ENCODE data around the gene GAS2L1. TPM values are rescaled to one million over a fixed set of nuclear protein-coding genes. Genes with fewer than 3 reads are reported as not detected.

GAS2L1 gene
- polyA plus RNA-seq, 1 donor from 2014 or later = 0.77 TPM

DNA sequence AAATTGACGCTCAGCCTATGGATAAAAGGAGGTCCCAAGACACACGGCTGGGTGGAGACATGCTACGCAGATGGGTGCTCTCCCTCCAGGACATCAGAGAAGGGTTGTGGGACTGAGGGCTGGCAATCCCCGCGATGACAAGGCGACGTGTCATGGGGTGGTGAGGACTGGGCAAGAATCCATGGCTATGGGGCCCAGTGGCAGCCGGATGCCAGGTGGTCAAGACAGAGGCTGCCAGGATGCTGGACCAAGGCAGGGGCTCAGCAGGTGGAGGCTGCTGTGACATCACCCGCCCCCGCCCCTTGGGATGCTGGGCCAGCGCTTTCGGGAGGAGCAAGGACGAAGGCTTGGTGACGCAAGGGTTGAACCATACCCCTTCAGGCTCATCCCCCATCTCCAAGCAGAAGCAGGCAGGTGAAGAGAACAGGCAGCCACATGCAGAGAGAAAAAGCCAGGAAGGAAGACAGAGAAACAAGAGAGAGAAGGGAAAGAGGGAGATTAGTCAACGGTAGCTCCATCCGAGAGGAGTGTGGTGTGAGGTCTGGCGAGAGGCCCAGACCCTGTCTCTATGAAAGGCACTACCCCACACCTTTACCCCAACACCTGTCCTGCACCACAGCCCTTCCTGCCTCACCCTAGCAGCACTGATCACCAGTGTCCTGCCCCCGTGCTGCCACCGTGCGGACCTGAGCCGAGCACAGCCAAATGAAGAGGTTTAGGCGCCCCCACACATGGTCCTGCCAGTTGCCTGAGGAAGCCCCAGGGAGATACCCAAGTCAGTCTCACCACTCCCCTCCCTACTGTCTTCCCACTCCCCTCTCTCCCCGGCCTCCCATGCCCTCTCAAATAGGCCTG is 33.2 kb downstream of the GAS2L1 start:
- H4K20me1 ChIP-seq (ENCODE audit: insufficient read depth) = no peaks in the 10 kb centered on the region
- H3K79me2 ChIP-seq (replicated peaks; ENCODE audit: insufficient read depth, low read length) = no peaks in the 10 kb centered on the region
- no peak overlapping the region for H3K4me2 ChIP-seq (ENCODE audit: low read length)
- TF ChIP-seq, protein P1, sequence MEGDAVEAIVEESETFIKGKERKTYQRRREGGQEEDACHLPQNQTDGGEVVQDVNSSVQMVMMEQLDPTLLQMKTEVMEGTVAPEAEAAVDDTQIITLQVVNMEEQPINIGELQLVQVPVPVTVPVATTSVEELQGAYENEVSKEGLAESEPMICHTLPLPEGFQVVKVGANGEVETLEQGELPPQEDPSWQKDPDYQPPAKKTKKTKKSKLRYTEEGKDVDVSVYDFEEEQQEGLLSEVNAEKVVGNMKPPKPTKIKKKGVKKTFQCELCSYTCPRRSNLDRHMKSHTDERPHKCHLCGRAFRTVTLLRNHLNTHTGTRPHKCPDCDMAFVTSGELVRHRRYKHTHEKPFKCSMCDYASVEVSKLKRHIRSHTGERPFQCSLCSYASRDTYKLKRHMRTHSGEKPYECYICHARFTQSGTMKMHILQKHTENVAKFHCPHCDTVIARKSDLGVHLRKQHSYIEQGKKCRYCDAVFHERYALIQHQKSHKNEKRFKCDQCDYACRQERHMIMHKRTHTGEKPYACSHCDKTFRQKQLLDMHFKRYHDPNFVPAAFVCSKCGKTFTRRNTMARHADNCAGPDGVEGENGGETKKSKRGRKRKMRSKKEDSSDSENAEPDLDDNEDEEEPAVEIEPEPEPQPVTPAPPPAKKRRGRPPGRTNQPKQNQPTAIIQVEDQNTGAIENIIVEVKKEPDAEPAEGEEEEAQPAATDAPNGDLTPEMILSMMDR (IDR thresholded peaks at IDR 0.05; ENCODE audit: poor library complexity, severe bottlenecking) = no peak
- TF ChIP-seq, protein P2, sequence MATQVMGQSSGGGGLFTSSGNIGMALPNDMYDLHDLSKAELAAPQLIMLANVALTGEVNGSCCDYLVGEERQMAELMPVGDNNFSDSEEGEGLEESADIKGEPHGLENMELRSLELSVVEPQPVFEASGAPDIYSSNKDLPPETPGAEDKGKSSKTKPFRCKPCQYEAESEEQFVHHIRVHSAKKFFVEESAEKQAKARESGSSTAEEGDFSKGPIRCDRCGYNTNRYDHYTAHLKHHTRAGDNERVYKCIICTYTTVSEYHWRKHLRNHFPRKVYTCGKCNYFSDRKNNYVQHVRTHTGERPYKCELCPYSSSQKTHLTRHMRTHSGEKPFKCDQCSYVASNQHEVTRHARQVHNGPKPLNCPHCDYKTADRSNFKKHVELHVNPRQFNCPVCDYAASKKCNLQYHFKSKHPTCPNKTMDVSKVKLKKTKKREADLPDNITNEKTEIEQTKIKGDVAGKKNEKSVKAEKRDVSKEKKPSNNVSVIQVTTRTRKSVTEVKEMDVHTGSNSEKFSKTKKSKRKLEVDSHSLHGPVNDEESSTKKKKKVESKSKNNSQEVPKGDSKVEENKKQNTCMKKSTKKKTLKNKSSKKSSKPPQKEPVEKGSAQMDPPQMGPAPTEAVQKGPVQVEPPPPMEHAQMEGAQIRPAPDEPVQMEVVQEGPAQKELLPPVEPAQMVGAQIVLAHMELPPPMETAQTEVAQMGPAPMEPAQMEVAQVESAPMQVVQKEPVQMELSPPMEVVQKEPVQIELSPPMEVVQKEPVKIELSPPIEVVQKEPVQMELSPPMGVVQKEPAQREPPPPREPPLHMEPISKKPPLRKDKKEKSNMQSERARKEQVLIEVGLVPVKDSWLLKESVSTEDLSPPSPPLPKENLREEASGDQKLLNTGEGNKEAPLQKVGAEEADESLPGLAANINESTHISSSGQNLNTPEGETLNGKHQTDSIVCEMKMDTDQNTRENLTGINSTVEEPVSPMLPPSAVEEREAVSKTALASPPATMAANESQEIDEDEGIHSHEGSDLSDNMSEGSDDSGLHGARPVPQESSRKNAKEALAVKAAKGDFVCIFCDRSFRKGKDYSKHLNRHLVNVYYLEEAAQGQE (IDR thresholded peaks at IDR 0.05; ENCODE audit: borderline replicate concordance) = no peak
- TF ChIP-seq MXI1 (conservative IDR thresholded peaks at IDR 0.05; ENCODE audit: poor library complexity, severe bottlenecking) (no peak), POLR2AphosphoS5 (IDR thresholded peaks at IDR 0.05) (no peak), EP300 (conservative IDR thresholded peaks at IDR 0.05; ENCODE audit: poor library complexity, severe bottlenecking) (no peak), RAD21 (conservative IDR thresholded peaks at IDR 0.05) (no peak), SMC3 (conservative IDR thresholded peaks at IDR 0.05; ENCODE audit: poor library complexity) (no peak), EZH2 (IDR thresholded peaks at IDR 0.05; ENCODE audit: borderline replicate concordance, insufficient read depth, low read length, poor library complexity, severe bottlenecking) (no peak), TAF1 (IDR thresholded peaks at IDR 0.05; ENCODE audit: low read depth) (no peak)
- H2AFZ ChIP-seq (ENCODE audit: low read depth, low read length) = no peak overlapping the region
- H3K9ac ChIP-seq (ENCODE audit: low read length) = no peak overlapping the region
- no peaks in the 10 kb centered on the region for H3K9me2 ChIP-seq (ENCODE audit: insufficient read depth, low read length)
- no peak overlapping the region for H3K27ac ChIP-seq (ENCODE audit: low read length)
- H3K36me3 ChIP-seq (ENCODE audit: insufficient read depth, low read length) = no peaks in the 10 kb centered on the region
- no peaks in the 10 kb centered on the region for H3F3A ChIP-seq (ENCODE audit: insufficient read depth, low read length, poor library complexity, severe bottlenecking)
- H3K27me3 ChIP-seq (ENCODE audit: insufficient read depth, low read depth, low read length) = no peaks in the 10 kb centered on the region
- no peak overlapping the region for H3K4me3 ChIP-seq (ENCODE audit: low read length)
- H3K9me3 ChIP-seq (ENCODE audit: low read length) = no peaks in the 10 kb centered on the region

GRCh38 chr22:29340566-29340965 is 34.1 kb downstream of the GAS2L1 start:
- Histone ChIP-seq H3K9me2 (ENCODE audit: insufficient read depth, low read length) (no peaks in the 10 kb centered on the region), H3K36me3 (ENCODE audit: insufficient read depth, low read length) (no peaks in the 10 kb centered on the region), H2AFZ (ENCODE audit: low read depth, low read length) (no peak overlapping the region), H3K9me3 (ENCODE audit: low read length) (no peaks in the 10 kb centered on the region), H3K9ac (ENCODE audit: low read length) (no peak overlapping the region), H3K4me2 (ENCODE audit: low read length) (no peak overlapping the region), H3K4me3 (ENCODE audit: low read length) (no peak overlapping the region), H3K27me3 (ENCODE audit: insufficient read depth, low read depth, low read length) (no peaks in the 10 kb centered on the region), H3F3A (ENCODE audit: insufficient read depth, low read length, poor library complexity, severe bottlenecking) (no peaks in the 10 kb centered on the region), H3K27ac (ENCODE audit: low read length) (no peak overlapping the region), H4K20me1 (ENCODE audit: insufficient read depth) (no peaks in the 10 kb centered on the region), H3K79me2 (replicated peaks; ENCODE audit: insufficient read depth, low read length) (no peaks in the 10 kb centered on the region)
- no peak for TF ChIP-seq EP300 (conservative IDR thresholded peaks at IDR 0.05; ENCODE audit: poor library complexity, severe bottlenecking)
- TF ChIP-seq, protein P2 (IDR thresholded peaks at IDR 0.05; ENCODE audit: borderline replicate concordance) = no peak
